Common myeloid progenitor, CD34-positive (primary cell): ENCODE results near the gene DEGS2. TPM values are rescaled to one million over a fixed set of nuclear protein-coding genes. Genes with fewer than 3 reads are reported as not detected.
"Not testable (repeated sequence)": the region's sequence is repeated elsewhere in the genome, so short reads cannot be mapped to it uniquely, and the experiment has no call there.

Source experiments
- CTCF ChIA-PET: fragments of 350-600 bp; sonication (Branson Sonifier 250); formaldehyde crosslinking; loops from one replicate; lab custom pipeline; 2021; ENCODE audit warnings: antibody characterized with exemption; lab: Charles Lee
- POLR2A ChIA-PET: fragments of 350-600 bp; sonication (Branson Sonifier 250); formaldehyde crosslinking; loops from one replicate; lab custom pipeline; 2021; ENCODE audit warnings: antibody characterized with exemption; lab: Charles Lee
- DNase-seq, 3 donors: peaks; one replicate each; pipeline versions ENCODE4 v3.0.0 to v3.0.0-alpha.2; 2013
- H3K27ac ChIP-seq, 2 experiments: 1 replicate in 1 of 2; 2 replicates in 1 of 2; pipeline ENCODE4 v1.7.0; 2013; ENCODE audit warnings: inconsistent platforms in 2 of 2, low read length in 2 of 2, mild to moderate bottlenecking in 2 of 2, low read depth in 1 of 2, moderate library complexity in 1 of 2; ENCODE audit not compliant: severe bottlenecking in 2 of 2, insufficient read depth in 1 of 2, poor library complexity in 1 of 2
- H3K27me3 ChIP-seq, 5 experiments: replicated peaks in 2 of 5; 1 replicate in 3 of 5; 2 replicates in 2 of 5; pipeline versions ENCODE4 v1.6.1 to v1.7.0; 2013; ENCODE audit warnings: low read length in 4 of 5, mild to moderate bottlenecking in 2 of 5, moderate library complexity in 2 of 5, inconsistent platforms in 1 of 5; ENCODE audit not compliant: insufficient read depth in 5 of 5, control insufficient read depth in 4 of 5
- H3K36me3 ChIP-seq, 4 experiments: 1 replicate in 2 of 4; 2 replicates in 2 of 4; pipeline versions ENCODE4 v1.6.1 to v1.7.0; 2013; ENCODE audit warnings: low read length in 3 of 4, control low read depth in 1 of 4, mild to moderate bottlenecking in 1 of 4; ENCODE audit not compliant: control insufficient read depth in 4 of 4, insufficient read depth in 4 of 4
- H3K4me1 ChIP-seq, 4 experiments: 1 replicate in 3 of 4; 2 replicates in 1 of 4; pipeline versions ENCODE4 v1.6.1 to v1.7.1; 2013; ENCODE audit warnings: low read length in 3 of 4, mild to moderate bottlenecking in 3 of 4, control low read depth in 1 of 4, inconsistent platforms in 1 of 4, moderate library complexity in 1 of 4; ENCODE audit not compliant: control insufficient read depth in 4 of 4, insufficient read depth in 4 of 4; ENCODE audit errors: control extremely low read depth in 1 of 4
- H3K4me3 ChIP-seq, 7 experiments: 1 replicate in 4 of 7; 2 replicates in 3 of 7; pipeline versions ENCODE4 v1.5.1 to v1.7.0; 2013; ENCODE audit warnings: mild to moderate bottlenecking in 7 of 7, low read length in 6 of 7, moderate library complexity in 6 of 7, inconsistent platforms in 2 of 7, low read depth in 2 of 7, control low read depth in 1 of 7; ENCODE audit not compliant: insufficient read depth in 4 of 7, control insufficient read depth in 1 of 7; ENCODE audit errors: extremely low read depth in 1 of 7
- H3K9me3 ChIP-seq, 5 experiments: 1 replicate in 4 of 5; 2 replicates in 1 of 5; pipeline versions ENCODE4 v1.6.1 to v1.7.1; 2013; ENCODE audit warnings: low read length in 4 of 5, mild to moderate bottlenecking in 2 of 5, inconsistent platforms in 1 of 5, low read depth in 1 of 5, moderate library complexity in 1 of 5; ENCODE audit not compliant: control insufficient read depth in 4 of 5, insufficient read depth in 2 of 5; ENCODE audit errors: control extremely low read depth in 1 of 5
- WGBS: methylation state at CpG from one replicate; pipeline ENCODE4 v1.1.5; 2013; ENCODE audit not compliant: insufficient coverage; 5-methylcytosine and 5-hydroxymethylcytosine counted together
- polyA plus RNA-seq: library from polyadenylated mRNA; unstranded; fragments of 120-200 nt; gene quantifications from one replicate; pipeline ENCODE4 v1.2.1, GENCODE V29; 2013

The DEGS2 gene
- 2.3 TPM for polyA plus RNA-seq

DNA sequence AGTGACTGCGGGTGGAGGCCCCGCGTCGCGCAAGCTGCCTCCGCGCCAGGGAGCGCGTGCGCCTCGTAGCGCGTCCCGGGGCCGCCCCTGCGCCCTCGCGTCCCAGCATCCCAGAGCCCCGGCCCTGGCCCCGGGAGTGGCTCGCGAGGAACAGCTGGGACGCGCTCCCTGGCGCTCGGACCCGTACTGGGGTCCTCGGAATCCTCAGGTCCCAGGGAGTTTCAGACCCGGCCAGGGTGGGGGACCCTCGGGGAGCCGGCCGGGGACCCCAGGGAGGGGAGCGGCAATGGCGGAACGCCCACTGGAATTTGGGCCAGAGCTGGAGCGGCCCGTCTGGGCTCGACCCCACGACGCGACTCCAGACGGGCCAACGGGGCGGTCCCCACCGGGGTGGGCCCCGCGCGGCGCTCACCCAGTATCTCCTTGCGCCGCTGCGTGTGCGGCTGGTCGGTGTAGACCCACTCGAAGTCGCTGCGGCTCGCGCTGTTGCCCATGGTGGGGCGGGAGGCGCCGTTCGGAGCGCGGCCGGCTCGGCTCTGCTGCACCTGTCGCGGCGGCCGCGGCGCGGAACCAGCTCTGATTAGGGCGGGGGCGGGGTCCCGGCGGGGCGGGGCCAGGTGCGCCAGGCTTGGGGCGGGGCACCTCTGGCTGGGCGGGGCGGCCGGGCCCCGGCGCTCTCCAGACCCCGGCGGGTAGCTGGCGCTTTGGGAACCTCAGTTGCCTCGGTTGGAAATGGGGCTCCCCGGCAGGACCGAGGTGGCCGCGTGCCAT is at the start of gene DEGS2:
DEGS2 (minus strand) TSS at position 552 of the 771 bp plus-strand sequence; CDS start at position 494, 58 bp downstream.
- peak in 2 of 3 donors; percentile 40 to 65 for DNase-seq
- CTCF ChIA-PET, result interaction anchor here (1.1 kb wide), 1 partner anchor 19 kb away, joined by 3 read pairs; no protein-coding TSS in a partner anchor
- Histone ChIP-seq H3K36me3 (no peaks in the 10 kb centered on the region), H3K4me3 (peak within 1 kb of the TSS; percentile 24 to 66 (median 51)), H3K4me1 (peaks cover 0 to 17% (median 13%) of the 10 kb centered on the region in 4 experiments), H3K9me3 (peaks cover 0 to 13% (median 9%) of the 10 kb centered on the region in 5 experiments), H3K27me3 (peaks cover 0 to 33% (median 17%) of the 10 kb centered on the region in 5 experiments), H3K27ac (no peak within 1 kb of the TSS)
- POLR2A ChIA-PET, result interaction anchor here (0.6 to 1.0 kb wide), 2 partner anchors 17 to 1669 kb away, joined by 4 to 5 read pairs; no protein-coding TSS in a partner anchor
- under 1% methylated on average over 90 of the region's 94 CpGs for WGBS

DNA sequence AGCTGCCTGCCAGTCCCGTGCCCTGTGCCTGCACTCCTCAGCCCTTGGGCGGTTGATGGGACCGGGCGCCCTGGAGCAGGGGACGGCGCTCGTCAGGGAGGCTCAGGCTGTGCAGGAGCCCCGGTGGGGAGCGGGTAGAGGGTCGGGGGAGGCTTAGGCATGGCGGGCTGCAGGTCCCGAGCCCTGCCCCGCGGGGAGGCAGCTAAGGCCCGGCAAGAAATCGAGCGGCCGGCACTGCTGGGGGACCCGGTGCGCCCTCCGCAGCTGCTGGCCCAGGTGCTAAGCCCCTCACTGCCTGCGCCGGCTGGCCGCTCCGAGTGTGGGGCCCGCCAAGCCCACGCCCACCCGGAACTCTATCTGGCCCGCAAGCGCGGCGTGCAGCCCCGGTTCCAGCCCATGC is 48.7 kb upstream of the DEGS2 start:
- H3K27me3 ChIP-seq, H3K4me3 ChIP-seq, H3K27ac ChIP-seq, POLR2A ChIA-PET, CTCF ChIA-PET, DNase-seq, H3K9me3 ChIP-seq, H3K4me1 ChIP-seq, H3K36me3 ChIP-seq: not testable (repeated sequence)
- WGBS, result 100% methylated on average over 17 of the region's 33 CpGs

DNA sequence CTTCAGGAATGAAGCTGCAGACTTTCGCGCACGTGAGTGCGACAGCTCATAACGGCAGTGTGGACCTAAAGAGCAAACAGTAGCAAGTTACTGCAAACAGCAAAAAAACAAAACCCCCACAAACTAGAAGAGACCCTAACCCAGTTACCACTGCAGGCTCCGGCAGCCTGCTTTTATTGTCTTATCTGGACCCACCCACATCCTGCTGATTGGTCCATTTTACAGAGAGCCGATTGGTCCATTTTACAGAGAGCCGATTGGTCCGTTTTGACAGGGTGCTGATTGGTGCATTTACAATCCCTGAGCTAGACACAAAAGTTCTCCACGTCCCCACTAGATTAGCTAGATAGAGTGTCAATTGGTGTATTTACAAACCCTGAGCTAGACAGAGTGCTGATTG is 48.1 kb upstream of the DEGS2 start:
- POLR2A ChIA-PET, H3K4me3 ChIP-seq, H3K27ac ChIP-seq, H3K27me3 ChIP-seq, H3K4me1 ChIP-seq, CTCF ChIA-PET, H3K36me3 ChIP-seq, DNase-seq, H3K9me3 ChIP-seq: not testable (repeated sequence)
- 97% methylated on average over 7 of the region's 10 CpGs for WGBS

DNA sequence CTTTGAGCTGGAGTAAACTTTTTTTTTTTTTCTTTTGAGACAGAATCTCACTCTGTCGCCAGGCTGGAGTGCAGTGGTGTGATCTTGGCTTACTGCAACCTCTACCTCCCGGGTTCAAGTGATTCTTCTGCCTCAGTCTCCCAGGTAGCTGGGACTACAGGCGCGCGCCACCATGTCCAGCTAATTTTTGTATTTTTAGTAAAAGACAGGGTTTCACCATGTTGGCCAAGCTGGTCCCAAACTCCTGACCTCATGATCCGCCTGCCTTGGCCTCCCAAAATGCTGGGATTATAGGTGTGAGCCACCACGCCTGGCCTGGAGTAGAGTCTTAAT is 45.4 kb upstream of the DEGS2 start:
- H3K36me3 ChIP-seq, H3K27ac ChIP-seq, POLR2A ChIA-PET, H3K27me3 ChIP-seq, DNase-seq, H3K9me3 ChIP-seq, H3K4me3 ChIP-seq, H3K4me1 ChIP-seq: not testable (repeated sequence)
- CTCF ChIA-PET, result interaction anchor here (0.7 to 2.3 kb wide), 8 partner anchors 10 to 94 kb away, joined by 3 to 8 read pairs (median 4); no protein-coding TSS in a partner anchor
- WGBS, result 85% methylated on average over 5 of the region's 7 CpGs

DNA sequence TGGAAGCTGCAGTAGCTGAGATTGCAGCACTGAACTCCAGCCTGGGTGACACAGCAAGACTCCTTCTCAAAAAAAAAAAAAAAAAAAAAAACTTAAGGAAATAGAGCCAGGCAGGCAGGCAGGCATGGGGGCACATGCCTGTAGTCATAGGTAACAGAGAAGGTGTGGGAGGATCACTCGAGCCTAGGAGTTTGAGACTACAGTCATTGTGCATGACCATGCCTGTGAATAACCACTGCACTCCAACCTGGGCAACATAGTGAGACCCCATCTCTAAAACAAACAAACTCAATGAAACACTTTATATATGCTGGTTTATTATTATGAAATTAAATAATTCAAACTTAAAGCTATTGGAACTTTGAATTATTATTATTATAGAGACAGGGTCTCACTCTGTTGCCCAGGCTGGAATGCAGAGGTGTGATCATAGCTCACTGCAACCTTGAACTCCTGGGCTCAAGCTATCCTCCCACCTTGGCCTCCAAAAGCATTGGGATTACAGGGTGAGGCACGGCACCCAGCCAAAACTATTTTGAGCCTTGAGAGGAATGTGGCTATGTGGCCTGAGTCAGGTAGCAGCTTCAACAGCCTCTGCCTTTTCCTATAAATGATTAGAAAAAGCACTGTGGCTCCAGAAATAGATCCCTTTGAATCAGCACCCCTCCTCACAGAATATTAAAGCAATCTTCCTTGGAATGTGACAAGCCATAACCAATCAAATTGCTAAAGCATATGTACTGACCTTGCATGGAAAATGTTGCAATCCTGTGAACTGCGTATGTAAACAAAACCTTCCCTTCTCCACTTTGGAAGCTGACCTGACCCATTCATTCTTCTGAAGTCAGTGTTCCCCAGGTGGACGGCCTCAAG is 44.8 kb upstream of the DEGS2 start:
- Histone ChIP-seq H3K36me3 (no peaks in the 10 kb centered on the region), H3K27me3 (no peaks in the 10 kb centered on the region), H3K9me3 (no peaks in the 10 kb centered on the region), H3K4me1 (no peaks in the 10 kb centered on the region), H3K27ac (no peak overlapping the region), H3K4me3 (no peak overlapping the region)
- DNase-seq, result no peak
- POLR2A ChIA-PET, result no interaction called here
- CTCF ChIA-PET, result interaction anchor here (0.6 to 2.3 kb wide), 6 partner anchors 9 to 237 kb away, joined by 3 to 8 read pairs (median 5); no protein-coding TSS in a partner anchor
- WGBS, result 100% methylated on average over 3 of the region's 4 CpGs

GRCh38 chr14:100203146-100203545 is 43.7 kb upstream of the DEGS2 start:
- Histone ChIP-seq H3K4me1 (no peaks in the 10 kb centered on the region), H3K4me3 (no peak overlapping the region), H3K27ac (no peak overlapping the region), H3K36me3 (no peaks in the 10 kb centered on the region), H3K27me3 (no peaks in the 10 kb centered on the region), H3K9me3 (no peaks in the 10 kb centered on the region)
- no peak for DNase-seq
- 100% methylated on average over 1 of the region's 4 CpGs for WGBS
- ChIA-PET POLR2A (no interaction called here), CTCF (interaction anchor here (0.6 to 2.1 kb wide), 5 partner anchors 8 to 238 kb away, joined by 3 to 8 read pairs (median 4); no protein-coding TSS in a partner anchor)
